COLO829 (cell line): ENCODE measurements around the gene LPIN3.

Experiments used
- DNase-seq: peaks from one replicate; pipeline ENCODE4 v3.0.0; 2012; ENCODE audit warnings: low spot score

Gene LPIN3

DNA sequence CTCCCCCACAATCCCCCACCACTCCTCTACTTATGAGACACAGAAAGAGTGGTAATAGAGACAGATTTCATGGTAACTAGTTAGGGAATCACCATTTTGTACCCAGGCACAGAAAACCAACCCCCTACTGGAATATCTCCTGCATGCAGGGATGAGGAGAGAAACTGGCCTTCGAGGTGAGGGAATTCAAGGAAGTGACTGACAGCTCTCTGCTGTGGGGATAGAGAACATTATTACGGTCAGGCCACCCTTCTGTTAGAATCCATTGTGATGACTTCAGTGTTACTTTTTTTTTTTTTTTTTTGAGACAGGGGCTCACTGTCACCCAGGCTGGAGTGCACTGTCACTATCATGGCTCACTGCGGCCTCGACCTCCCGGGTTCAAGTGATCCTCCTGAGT is 13.4 kb upstream of the LPIN3 start:
- no peak for DNase-seq

GRCh38 chr20:41329435-41330342 is 10.9 kb upstream of the LPIN3 start:
- DNase-seq = peak; percentile 68

- no peak for DNase-seq
These were observed 10.3 kb upstream of the LPIN3 start for GRCh38 chr20:41330343-41330720.

DNA sequence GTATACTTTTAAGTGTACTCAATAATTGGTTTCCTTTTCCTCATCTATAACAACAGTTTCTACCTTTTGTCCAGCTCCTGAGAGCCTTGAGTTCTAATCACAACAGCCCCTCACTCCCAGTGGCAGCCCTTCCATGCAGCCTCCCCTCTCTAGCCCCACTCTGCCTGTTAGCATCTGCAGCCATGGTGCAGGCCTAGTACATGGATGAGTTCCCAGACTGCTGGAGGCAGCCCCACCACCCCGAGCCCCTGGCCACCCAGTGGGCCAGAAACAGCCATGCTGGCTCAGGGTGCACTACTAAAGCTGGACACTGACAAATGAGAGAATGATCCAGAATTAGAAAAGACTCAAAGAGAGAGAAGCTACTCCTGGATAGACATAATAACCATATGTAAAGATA is 9.7 kb upstream of the LPIN3 start:
- no peak for DNase-seq

DNA sequence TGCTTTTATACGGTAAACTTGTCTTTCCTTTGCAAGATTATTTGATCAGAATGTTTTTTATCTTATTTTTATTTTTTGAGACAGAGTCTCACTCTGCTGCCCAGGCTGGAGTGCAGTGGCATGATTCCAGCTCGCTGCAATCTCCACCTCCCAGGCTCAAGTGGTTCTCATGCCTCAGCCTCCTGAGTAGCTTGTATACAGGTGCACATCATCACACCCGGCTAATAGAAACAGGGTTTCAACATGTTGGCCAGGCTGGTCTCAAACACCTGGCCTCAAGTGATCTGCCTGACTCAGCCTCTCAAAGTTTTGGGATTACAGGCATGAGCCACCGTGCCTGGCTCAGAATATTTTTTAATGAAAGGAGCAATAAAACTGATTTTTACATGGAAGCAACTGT is 8.9 kb upstream of the LPIN3 start:
- no peak for DNase-seq

- DNase-seq = no peak
These were observed 6.6 kb upstream of the LPIN3 start for GRCh38 chr20:41334036-41334435.

GRCh38 chr20:41334443-41335421 is 5.9 kb upstream of the LPIN3 start:
- no peak for DNase-seq

DNA sequence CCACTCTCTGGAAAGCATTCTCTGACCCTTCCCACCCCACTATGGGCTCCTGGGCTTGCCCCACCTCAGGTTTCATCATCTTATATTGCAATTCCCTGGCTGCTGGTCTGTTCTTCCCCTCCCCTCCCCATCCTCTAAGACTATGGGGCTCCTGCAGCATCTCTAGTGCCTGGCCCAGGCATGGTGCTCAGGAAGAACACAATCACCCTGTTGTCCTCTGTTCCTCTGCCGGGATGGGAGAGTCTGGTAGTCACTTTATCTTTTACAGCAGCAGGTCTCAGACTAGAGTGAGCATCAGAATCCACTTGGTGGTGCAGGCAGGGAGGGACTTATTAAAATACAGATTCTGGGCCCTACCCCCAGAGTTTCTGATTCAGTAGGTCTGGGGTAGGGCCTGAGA is 5.0 kb upstream of the LPIN3 start:
- DNase-seq = no peak

DNA sequence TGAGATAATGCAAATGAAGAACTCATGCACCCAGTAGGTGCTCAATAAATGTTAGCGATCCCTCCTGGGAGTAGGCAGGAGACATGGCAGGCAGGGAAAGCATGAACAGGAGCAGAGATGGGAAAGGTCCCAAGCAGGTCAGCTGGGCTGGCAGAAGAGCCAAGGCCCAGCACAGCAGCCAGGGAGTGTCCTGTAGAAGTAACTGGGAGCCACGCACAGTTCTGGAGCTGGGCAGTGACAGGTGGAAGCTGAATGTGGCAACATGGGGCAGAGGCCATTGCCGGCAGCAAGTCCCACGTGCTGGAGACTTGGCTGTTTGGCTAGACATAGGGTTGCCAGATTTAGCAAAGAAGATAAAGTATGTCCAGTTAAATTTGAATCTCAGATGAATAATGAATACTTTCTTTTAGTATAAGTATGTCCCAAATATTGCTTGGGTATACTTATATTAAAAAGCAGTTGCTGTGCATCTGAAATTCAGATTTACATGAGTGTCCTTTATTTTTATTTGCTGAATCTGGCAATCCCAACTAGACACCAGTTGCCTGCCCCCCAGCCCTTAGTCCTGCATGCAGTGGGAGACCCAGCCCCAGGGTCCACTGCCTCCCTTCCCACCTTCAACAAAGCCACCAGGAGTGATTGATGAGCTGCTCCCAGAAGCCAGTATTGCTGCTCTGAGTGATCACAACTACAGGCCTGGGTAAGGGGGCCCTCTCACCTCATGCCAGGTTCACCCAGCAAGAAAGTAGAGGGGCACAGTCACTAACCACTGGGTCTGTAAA is 3.7 kb upstream of the LPIN3 start:
- DNase-seq = no peak

- DNase-seq = peak; percentile 73
These were observed 679 bp upstream of the LPIN3 start for GRCh38 chr20:41339957-41340326.

GRCh38 chr20:41342474-41343464 is 2.1 kb downstream of the LPIN3 start:
- DNase-seq = no peak

DNA sequence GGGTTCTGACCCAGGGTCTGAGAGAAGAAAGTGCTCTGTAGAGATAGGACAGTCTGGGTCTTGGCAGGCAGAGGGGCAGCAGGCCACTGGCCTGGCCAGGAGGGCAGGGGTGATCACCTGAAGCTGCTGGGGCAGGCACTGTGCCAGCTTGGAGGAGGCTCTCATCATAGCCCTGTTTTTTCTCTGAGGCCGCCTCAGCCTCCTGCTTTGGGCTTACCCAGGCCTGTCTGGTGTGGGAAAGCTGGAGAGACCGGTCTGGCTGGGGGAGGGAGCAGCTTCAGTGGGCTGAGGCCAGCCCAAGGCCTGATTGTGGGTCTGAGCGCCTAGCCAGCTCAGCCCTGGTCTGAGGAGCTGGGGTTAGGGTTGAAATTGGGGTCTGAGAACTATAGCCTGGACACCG is 3.9 kb downstream of the LPIN3 start:
- no peak for DNase-seq

DNA sequence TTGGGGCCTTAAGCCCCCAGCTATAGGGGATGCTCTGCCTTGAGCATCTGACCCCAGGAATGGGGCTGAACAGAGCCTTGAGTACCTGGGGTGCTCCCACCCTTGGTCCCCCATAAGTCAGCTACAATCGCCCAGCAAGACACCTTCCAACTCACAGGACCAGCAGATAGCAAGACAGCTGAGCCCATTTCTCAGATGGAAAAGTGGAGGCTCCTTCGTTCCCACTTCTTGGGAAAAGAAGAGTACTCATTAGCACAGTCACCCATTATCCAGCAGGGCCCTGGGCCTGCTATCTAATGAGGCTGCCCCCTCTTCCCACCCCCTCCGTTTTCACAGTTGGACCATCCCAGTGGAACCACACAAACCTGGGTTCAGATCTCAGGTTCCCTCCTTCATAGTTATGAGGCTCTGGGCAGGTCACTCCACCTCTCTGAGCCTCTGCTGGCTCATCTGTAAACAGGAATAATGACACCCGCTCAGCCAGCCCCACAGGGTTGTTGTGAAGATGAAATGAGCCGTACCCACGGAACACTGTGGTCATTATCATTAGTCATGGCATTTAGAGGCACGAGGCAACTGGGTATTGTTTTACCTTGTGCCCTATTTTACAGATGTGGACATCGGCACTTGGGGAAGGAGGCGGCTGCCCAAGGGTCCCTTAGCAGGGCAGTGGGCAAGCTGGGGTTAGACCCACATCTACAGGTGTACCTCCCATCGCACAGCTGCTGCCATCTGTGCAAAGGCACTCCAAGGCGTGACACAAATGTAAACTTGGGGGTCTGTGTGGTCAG is 4.5 kb downstream of the LPIN3 start:
- DNase-seq = no peak

DNA sequence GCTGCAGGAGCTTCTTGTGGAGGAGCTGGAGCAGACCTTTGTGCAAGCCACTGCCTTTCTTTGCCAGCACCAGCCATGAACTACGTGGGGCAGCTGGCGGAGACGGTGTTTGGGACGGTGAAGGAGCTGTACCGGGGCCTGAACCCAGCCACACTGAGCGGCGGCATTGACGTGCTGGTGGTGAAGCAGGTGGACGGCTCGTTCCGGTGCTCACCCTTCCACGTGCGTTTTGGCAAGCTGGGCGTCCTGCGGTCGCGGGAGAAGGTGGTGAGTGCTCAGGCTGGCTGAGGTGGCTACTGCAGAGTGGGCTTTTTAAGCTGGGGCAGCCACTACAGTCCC is 5.1 kb downstream of the LPIN3 start:
- DNase-seq = no peak

- DNase-seq = no peak
These were observed 7.2 kb downstream of the LPIN3 start for GRCh38 chr20:41347523-41348429.

DNA sequence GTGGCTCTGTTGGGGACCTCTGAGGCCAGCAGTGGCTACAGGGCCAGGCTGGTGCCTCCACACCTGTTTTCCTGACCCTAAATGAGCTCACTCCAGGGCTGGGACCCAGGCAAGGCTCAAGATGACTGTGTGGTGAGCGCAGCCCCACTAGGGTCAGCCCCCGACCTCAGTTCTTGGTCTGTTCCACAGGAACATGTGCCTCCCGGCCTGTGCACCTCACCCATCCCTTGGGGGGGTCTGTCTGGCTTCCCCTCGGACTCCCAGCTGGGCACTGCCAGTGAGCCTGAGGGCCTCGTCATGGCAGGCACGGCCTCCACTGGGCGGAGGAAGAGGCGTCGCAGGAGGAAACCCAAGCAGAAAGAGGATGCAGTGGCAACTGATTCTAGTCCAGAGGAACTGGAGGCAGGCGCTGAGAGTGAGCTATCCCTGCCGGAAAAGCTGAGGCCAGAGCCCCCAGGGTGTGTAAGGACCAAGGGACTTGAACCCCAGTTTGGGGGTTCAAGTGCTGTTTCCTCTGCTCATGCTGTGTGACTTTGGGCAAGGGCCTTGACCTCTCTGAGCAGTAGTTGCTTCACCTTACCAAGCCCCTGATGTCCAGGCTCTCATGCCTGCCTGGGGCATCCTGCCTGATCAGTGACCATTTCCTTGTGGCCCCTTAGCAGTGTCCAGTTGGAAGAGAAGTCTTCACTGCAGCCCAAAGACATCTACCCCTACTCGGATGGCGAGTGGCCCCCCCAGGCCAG is 8.0 kb downstream of the LPIN3 start:
- DNase-seq = no peak

GRCh38 chr20:41349266-41349665 is 8.6 kb downstream of the LPIN3 start:
- DNase-seq = no peak

DNA sequence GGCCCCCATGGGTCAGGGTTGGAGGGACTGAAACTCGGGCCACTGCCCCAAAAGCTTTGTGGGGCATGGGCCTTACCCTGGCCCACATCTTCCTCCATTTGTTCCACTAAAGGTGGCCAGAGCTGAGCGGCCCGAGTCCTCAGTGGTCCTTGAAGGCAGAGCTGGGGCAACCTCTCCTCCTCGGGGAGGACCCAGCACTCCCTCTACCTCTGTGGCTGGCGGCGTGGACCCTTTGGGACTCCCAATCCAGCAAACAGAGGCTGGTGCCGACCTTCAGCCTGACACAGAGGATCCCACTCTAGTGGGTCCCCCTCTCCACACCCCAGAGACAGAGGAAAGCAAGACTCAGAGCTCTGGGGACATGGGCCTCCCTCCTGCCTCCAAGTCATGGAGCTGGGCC is 9.3 kb downstream of the LPIN3 start:
- DNase-seq = no peak
